ENCODE results near the gene VPS8.

The VPS8 gene

GRCh38 chr3:185021256-185021655 is 209.3 kb downstream of the VPS8 start:
- DNase-seq: no peak

GRCh38 chr3:185024406-185024805 is 212.4 kb downstream of the VPS8 start:
- no peak for DNase-seq

GRCh38 chr3:185024966-185025365 is 213.0 kb downstream of the VPS8 start:
- DNase-seq: no peak

GRCh38 chr3:185028121-185028520 is 216.2 kb downstream of the VPS8 start:
- DNase-seq: no peak

GRCh38 chr3:185029086-185029485 is 217.1 kb downstream of the VPS8 start:
- no peak for DNase-seq

- no peak for DNase-seq
Observed at GRCh38 chr3:185030399-185030798, 218.4 kb downstream of the VPS8 start.

GRCh38 chr3:185030951-185031350 is 219.0 kb downstream of the VPS8 start:
- DNase-seq: no peak

GRCh38 chr3:185037801-185038200 is 225.8 kb downstream of the VPS8 start:
- DNase-seq: no peak

GRCh38 chr3:185040425-185040824 is 228.5 kb downstream of the VPS8 start:
- no peak for DNase-seq

GRCh38 chr3:185041540-185041939 is 229.6 kb downstream of the VPS8 start:
- DNase-seq: no peak

GRCh38 chr3:185042312-185043050 is 230.5 kb downstream of the VPS8 start:
- DNase-seq: peak; percentile 14

- no peak for DNase-seq
Observed at GRCh38 chr3:185046164-185046515, 234.2 kb downstream of the VPS8 start.

- DNase-seq: no peak
Observed at GRCh38 chr3:185046603-185047002, 234.6 kb downstream of the VPS8 start.

GRCh38 chr3:185049710-185050109 is 237.7 kb downstream of the VPS8 start:
- peak; percentile 10 for DNase-seq

- no peak for DNase-seq
Observed at GRCh38 chr3:185051801-185052200, 239.8 kb downstream of the VPS8 start.

GRCh38 chr3:185052631-185053030 is 240.7 kb downstream of the VPS8 start:
- DNase-seq: no peak

- DNase-seq: no peak
Observed at GRCh38 chr3:185056908-185057307, 244.9 kb downstream of the VPS8 start.

- no peak for DNase-seq
Observed at GRCh38 chr3:185057829-185058228, 245.9 kb downstream of the VPS8 start.

GRCh38 chr3:185058796-185059195 is 246.8 kb downstream of the VPS8 start:
- no peak for DNase-seq

GRCh38 chr3:185059766-185060165 is 247.8 kb downstream of the VPS8 start:
- no peak for DNase-seq

- DNase-seq: no peak
Observed at GRCh38 chr3:185060655-185061054, 248.7 kb downstream of the VPS8 start.

GRCh38 chr3:185062191-185062590 is 250.2 kb downstream of the VPS8 start:
- no peak for DNase-seq

GRCh38 chr3:185063431-185063830 is 251.5 kb downstream of the VPS8 start:
- DNase-seq: no peak

GRCh38 chr3:185065059-185065458 is 253.1 kb downstream of the VPS8 start:
- DNase-seq: peak; percentile 20

- no peak for DNase-seq
Observed at GRCh38 chr3:185066251-185066650, 254.3 kb downstream of the VPS8 start.
